NCI-H526 treated with DMSO at 0.1 percent for 48 hours (cell line): ENCODE measurements around the gene TFAP2E.

Experiments
- DNase-seq: peaks from one replicate; lab custom pipeline; 2025; lab: John Stamatoyannopoulos, UW

Gene TFAP2E

GRCh38 chr1:35595684-35596083 is 22.6 kb downstream of the TFAP2E start:
- DNase-seq: no peak

GRCh38 chr1:35597870-35598269 is 24.8 kb downstream of the TFAP2E start:
- DNase-seq: no peak

GRCh38 chr1:35598895-35599294 is 25.8 kb downstream of the TFAP2E start:
- no peak for DNase-seq

- DNase-seq: no peak
Observed at GRCh38 chr1:35599411-35599810, 26.3 kb downstream of the TFAP2E start.

GRCh38 chr1:35600593-35600992 is 27.5 kb downstream of the TFAP2E start:
- DNase-seq: no peak

GRCh38 chr1:35603468-35603867 is 30.4 kb downstream of the TFAP2E start:
- DNase-seq: no peak

GRCh38 chr1:35603941-35604340 is 30.8 kb downstream of the TFAP2E start:
- no peak for DNase-seq

GRCh38 chr1:35605071-35605866 is 32.2 kb downstream of the TFAP2E start:
- DNase-seq: no peak

GRCh38 chr1:35605867-35606182 is 32.7 kb downstream of the TFAP2E start:
- no peak for DNase-seq

- DNase-seq: no peak
Observed at GRCh38 chr1:35611655-35612054, 38.5 kb downstream of the TFAP2E start.

- DNase-seq: no peak
Observed at GRCh38 chr1:35615440-35615839, 42.3 kb downstream of the TFAP2E start.

GRCh38 chr1:35619237-35620121 is 46.4 kb downstream of the TFAP2E start:
- no peak for DNase-seq

GRCh38 chr1:35622510-35623178 is 49.5 kb downstream of the TFAP2E start:
- DNase-seq: no peak

GRCh38 chr1:35623832-35624231 is 50.7 kb downstream of the TFAP2E start:
- DNase-seq: no peak

- DNase-seq: no peak
Observed at GRCh38 chr1:35629051-35629450, 55.9 kb downstream of the TFAP2E start.

- DNase-seq: no peak
Observed at GRCh38 chr1:35631396-35631795, 58.3 kb downstream of the TFAP2E start.

GRCh38 chr1:35633547-35633946 is 60.4 kb downstream of the TFAP2E start:
- no peak for DNase-seq

- DNase-seq: no peak
Observed at GRCh38 chr1:35637401-35637809, 64.3 kb downstream of the TFAP2E start.

GRCh38 chr1:35640380-35641232 is 67.5 kb downstream of the TFAP2E start:
- no peak for DNase-seq

- peak; percentile 98 for DNase-seq
Observed at GRCh38 chr1:35641233-35641866, 68.2 kb downstream of the TFAP2E start, which contains the start of gene PSMB2. Gene PSMB2, minus strand, starts transcription at chr1:35641526. Its CDS starts 94 bp downstream, at chr1:35641432.

- no peak for DNase-seq
Observed at GRCh38 chr1:35642471-35642955, 69.4 kb downstream of the TFAP2E start.
